ENCODE measurements around the gene RAB7A.

RAB7A gene

DNA sequence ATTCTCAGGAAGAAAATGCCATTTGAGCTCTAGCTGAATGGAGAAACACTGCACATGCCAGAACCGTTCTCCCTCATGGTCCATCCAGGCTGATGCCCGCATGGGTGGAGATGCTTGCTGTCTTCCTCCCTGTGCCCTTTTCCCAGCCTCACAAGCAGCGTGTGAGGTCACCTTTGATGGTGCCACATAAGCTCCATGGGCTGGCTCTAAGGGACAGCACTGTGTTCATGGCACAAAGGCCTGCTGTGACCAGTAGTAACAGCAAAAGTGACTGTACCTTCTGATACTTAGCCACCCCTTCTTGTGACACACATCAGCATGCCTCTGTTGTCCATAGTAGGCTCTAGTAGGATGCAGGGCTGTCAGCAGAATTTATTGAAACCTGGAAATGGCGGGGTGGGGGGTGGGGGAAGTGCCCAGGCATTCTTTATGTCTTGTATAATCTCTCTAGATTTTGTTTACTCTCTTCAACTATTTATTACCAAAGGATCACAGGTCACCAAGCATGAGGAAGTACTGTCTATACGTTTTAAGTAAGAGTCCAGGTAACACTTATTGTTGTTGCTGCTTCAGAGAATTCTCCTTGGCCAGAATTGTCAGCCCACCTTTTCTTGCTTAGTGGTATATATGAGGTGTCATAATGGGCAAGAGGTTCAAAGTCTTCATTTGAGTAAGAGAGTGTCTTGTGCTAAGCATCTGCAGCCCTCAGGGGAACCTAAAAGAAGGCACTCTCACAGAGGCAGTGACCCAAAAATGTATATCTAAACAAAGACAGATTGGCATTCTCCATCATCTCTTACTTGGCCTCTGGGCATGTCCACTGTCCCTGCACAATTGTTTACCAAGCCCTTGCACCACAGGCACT is 56.5 kb downstream of the RAB7A start:
- no peaks in the 10 kb centered on the region for H3K9me3 Mint-ChIP-seq
- no peaks in the 10 kb centered on the region for H3K36me3 Mint-ChIP-seq (ENCODE audit: low read depth)
- H3K27me3 Mint-ChIP-seq (ENCODE audit: low read depth), result no peaks in the 10 kb centered on the region
- no peak overlapping the region for H3K27ac Mint-ChIP-seq
- H3K4me3 Mint-ChIP-seq, result no peak overlapping the region
- H3K4me1 Mint-ChIP-seq (ENCODE audit: low read depth), result peaks cover 61% of the 10 kb centered on the region

DNA sequence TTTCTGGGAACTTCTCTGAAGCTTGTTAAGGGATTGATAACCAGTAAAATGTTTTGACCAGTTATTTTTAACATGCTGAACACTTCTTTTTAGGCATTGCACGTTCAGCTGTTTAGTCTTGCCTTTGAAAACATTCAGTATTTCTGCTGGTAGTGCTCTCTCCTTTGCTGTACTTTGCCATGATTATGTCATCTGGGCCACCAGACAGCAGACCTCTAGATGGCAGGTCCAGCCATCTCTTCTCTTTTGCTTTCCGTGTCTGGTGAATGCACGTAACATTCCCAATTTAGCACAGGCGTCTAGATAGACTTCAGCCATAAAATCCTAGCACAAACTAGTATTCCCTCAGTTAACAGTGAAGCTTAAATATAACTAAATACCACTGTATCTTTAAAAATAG is 57.8 kb downstream of the RAB7A start:
- Mint-ChIP-seq H3K27me3 (ENCODE audit: low read depth) (no peaks in the 10 kb centered on the region), H3K9me3 (no peaks in the 10 kb centered on the region), H3K4me1 (ENCODE audit: low read depth) (peaks cover 62% of the 10 kb centered on the region), H3K36me3 (ENCODE audit: low read depth) (no peaks in the 10 kb centered on the region), H3K4me3 (no peak overlapping the region), H3K27ac (no peak overlapping the region)

- Mint-ChIP-seq H3K27me3 (ENCODE audit: low read depth) (no peaks in the 10 kb centered on the region), H3K27ac (peak overlapping the region; percentile 1), H3K36me3 (ENCODE audit: low read depth) (no peaks in the 10 kb centered on the region), H3K4me3 (no peak overlapping the region), H3K4me1 (ENCODE audit: low read depth) (peaks cover 65% of the 10 kb centered on the region), H3K9me3 (no peaks in the 10 kb centered on the region)
These were observed 58.2 kb downstream of the RAB7A start for GRCh38 chr3:128784232-128784631.

DNA sequence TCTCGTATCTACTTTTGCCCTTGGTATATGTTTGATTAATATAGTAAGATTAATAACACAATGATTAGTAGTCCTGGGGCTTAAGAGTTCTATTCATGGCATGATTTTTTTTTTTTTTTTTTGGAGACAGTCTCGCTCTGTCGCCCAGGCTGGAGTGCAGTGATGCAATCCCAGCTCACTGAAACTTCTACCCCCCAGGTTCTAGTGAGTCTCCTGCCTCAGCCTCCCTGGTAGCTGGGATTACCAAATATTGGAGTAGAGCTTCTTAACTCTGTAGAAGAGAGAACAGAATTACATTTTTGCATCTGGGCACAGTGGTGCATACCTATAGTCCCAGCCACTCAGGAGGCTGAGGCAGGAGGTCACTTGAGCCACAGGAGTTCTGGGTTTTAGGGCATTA is 58.9 kb downstream of the RAB7A start:
- no peaks in the 10 kb centered on the region for H3K9me3 Mint-ChIP-seq
- H3K4me3 Mint-ChIP-seq, result no peak overlapping the region
- H3K36me3 Mint-ChIP-seq (ENCODE audit: low read depth), result no peaks in the 10 kb centered on the region
- H3K27me3 Mint-ChIP-seq (ENCODE audit: low read depth), result no peaks in the 10 kb centered on the region
- no peak overlapping the region for H3K27ac Mint-ChIP-seq
- peaks cover 65% of the 10 kb centered on the region for H3K4me1 Mint-ChIP-seq (ENCODE audit: low read depth)

GRCh38 chr3:128786434-128787020 is 60.5 kb downstream of the RAB7A start:
- H3K27me3 Mint-ChIP-seq (ENCODE audit: low read depth), result no peaks in the 10 kb centered on the region
- no peaks in the 10 kb centered on the region for H3K36me3 Mint-ChIP-seq (ENCODE audit: low read depth)
- no peaks in the 10 kb centered on the region for H3K9me3 Mint-ChIP-seq
- H3K4me1 Mint-ChIP-seq (ENCODE audit: low read depth), result peaks cover 64% of the 10 kb centered on the region
- H3K4me3 Mint-ChIP-seq, result no peak overlapping the region
- peak overlapping the region; percentile 36 for H3K27ac Mint-ChIP-seq

GRCh38 chr3:128787256-128788253 is 61.6 kb downstream of the RAB7A start:
- Mint-ChIP-seq H3K27ac (peak overlapping the region; percentile 97), H3K36me3 (ENCODE audit: low read depth) (no peaks in the 10 kb centered on the region), H3K27me3 (ENCODE audit: low read depth) (no peaks in the 10 kb centered on the region), H3K4me1 (ENCODE audit: low read depth) (peaks cover 64% of the 10 kb centered on the region), H3K9me3 (no peaks in the 10 kb centered on the region), H3K4me3 (peak overlapping the region; percentile 81)

DNA sequence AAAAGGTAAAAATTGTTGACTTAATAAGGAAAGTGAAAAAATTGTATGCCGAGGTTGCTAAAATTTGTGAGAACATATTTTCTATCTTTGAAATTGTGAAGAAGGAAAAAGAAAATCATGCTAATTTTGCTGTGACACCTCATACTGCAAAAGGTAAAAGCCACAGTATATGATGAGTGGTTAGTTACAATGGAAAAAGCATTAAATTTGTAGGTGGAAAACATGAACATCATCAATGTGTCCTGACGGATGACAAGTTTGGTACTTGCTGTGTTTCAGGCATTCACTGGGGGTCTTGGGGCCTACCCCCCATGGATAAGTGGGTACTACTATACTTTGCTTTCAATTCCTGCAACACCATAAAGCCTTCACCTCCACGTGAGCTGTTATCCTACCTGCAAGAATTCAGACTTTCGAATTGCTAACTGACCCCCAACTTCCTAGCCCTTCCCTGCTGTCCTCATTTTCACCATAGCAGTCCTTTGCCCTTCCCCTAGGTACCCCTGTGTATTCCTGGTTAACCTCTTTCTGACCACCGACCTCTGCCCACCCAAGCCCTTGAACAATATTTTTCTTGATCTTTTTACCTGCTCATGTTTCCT is 62.4 kb downstream of the RAB7A start:
- no peaks in the 10 kb centered on the region for H3K36me3 Mint-ChIP-seq (ENCODE audit: low read depth)
- H3K9me3 Mint-ChIP-seq, result no peaks in the 10 kb centered on the region
- no peaks in the 10 kb centered on the region for H3K27me3 Mint-ChIP-seq (ENCODE audit: low read depth)
- H3K4me1 Mint-ChIP-seq (ENCODE audit: low read depth), result peaks cover 62% of the 10 kb centered on the region
- peak overlapping the region; percentile 97 for H3K27ac Mint-ChIP-seq
- peak overlapping the region; percentile 81 for H3K4me3 Mint-ChIP-seq

DNA sequence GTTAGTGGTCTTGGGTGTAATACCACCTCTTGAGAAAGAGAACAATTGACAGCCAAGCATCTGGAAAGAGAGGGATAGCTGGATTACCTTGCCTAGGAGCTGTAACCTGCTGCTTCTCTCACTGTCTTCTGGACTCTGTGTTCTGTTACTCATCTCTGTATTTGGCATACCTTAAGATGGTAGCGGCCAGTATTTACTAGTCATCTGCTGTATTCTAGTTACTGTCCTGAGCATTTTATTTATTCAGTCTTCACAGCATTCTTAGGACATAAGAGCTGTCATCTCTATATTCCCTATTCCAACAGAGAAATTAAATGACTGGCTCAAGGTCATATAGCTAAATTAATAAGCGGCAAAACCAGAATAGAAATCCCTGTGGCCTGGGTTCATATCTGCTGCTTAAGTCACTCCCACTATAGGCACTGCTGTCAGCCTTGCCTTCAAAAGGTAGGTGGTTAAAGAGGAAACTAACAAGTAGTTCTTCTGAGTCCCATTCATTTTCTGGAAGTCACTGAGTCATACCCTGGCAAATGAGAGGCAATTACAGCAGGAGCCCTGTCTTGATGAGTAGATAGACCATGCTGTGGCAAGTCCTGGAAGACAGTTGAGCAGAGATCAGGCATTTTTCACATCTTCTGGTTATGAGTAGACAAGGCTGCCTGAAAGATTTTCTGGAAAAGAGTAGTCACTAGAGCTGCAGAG is 68.2 kb downstream of the RAB7A start:
- H3K27me3 Mint-ChIP-seq (ENCODE audit: low read depth), result no peaks in the 10 kb centered on the region
- H3K4me3 Mint-ChIP-seq, result peak overlapping the region; percentile 36
- H3K27ac Mint-ChIP-seq, result peak overlapping the region; percentile 84
- H3K9me3 Mint-ChIP-seq, result no peaks in the 10 kb centered on the region
- H3K4me1 Mint-ChIP-seq (ENCODE audit: low read depth), result peaks cover 57% of the 10 kb centered on the region
- peaks cover 27% of the 10 kb centered on the region for H3K36me3 Mint-ChIP-seq (ENCODE audit: low read depth)

DNA sequence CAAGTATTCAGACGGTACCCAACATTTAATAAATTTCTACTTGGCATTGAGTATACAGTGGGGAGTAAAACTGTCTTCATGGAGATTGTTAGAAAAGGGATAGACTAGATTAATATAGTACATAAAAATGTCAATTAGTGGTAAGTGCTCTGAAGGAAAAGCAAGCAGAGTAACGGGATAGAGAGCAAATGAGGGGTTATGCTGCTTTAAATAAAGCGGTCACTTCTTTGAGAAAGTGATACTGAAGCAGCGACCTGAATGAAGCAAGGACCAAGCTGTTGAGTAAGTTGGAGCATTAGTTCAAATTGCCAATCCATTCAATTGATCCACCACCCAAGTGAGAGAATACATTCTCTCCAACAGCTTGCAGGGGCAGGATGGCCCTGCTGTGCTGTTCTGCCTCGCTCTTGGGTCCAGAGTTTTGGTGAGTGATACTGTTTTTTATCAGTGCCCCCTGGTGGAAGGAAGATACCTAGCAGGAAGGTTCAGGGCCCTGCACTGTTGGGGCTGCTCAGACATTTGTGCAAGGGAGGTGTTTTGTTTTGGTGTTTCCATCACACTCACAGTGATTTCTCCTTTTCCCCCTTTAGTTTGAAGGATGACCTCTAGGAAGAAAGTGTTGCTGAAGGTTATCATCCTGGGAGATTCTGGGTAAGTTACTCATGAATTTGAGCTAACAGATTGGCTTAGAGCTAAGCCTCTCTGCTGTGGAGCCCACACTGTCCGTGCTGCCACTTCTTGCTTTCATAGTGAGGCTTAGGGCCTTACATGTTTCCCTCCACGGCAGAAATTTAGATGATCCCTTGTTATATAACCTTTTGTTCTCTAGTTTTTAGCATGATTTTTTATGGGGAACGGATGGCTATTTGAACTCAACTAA is 69.0 kb downstream of the RAB7A start:
- H3K27ac Mint-ChIP-seq, result peak overlapping the region; percentile 84
- no peaks in the 10 kb centered on the region for H3K9me3 Mint-ChIP-seq
- no peaks in the 10 kb centered on the region for H3K27me3 Mint-ChIP-seq (ENCODE audit: low read depth)
- peaks cover 34% of the 10 kb centered on the region for H3K36me3 Mint-ChIP-seq (ENCODE audit: low read depth)
- peaks cover 61% of the 10 kb centered on the region for H3K4me1 Mint-ChIP-seq (ENCODE audit: low read depth)
- H3K4me3 Mint-ChIP-seq, result peak overlapping the region; percentile 42

- no peaks in the 10 kb centered on the region for H3K27me3 Mint-ChIP-seq (ENCODE audit: low read depth)
- H3K36me3 Mint-ChIP-seq (ENCODE audit: low read depth), result peaks cover 52% of the 10 kb centered on the region
- no peaks in the 10 kb centered on the region for H3K9me3 Mint-ChIP-seq
- peak overlapping the region; percentile 79 for H3K4me3 Mint-ChIP-seq
- H3K4me1 Mint-ChIP-seq (ENCODE audit: low read depth), result peaks cover 72% of the 10 kb centered on the region
- H3K27ac Mint-ChIP-seq, result peak overlapping the region; percentile 89
These were observed 73.7 kb downstream of the RAB7A start for GRCh38 chr3:128799653-128800052.

GRCh38 chr3:128800241-128801187 is 74.5 kb downstream of the RAB7A start:
- H3K9me3 Mint-ChIP-seq, result no peaks in the 10 kb centered on the region
- peak overlapping the region; percentile 89 for H3K27ac Mint-ChIP-seq
- H3K4me3 Mint-ChIP-seq, result peak overlapping the region; percentile 79
- peaks cover 72% of the 10 kb centered on the region for H3K4me1 Mint-ChIP-seq (ENCODE audit: low read depth)
- no peaks in the 10 kb centered on the region for H3K27me3 Mint-ChIP-seq (ENCODE audit: low read depth)
- H3K36me3 Mint-ChIP-seq (ENCODE audit: low read depth), result peaks cover 51% of the 10 kb centered on the region

GRCh38 chr3:128801779-128802380 is 75.9 kb downstream of the RAB7A start:
- peaks cover 58% of the 10 kb centered on the region for H3K36me3 Mint-ChIP-seq (ENCODE audit: low read depth)
- H3K4me1 Mint-ChIP-seq (ENCODE audit: low read depth), result peaks cover 80% of the 10 kb centered on the region
- H3K4me3 Mint-ChIP-seq, result peak overlapping the region; percentile 55
- peak overlapping the region; percentile 78 for H3K27ac Mint-ChIP-seq
- H3K27me3 Mint-ChIP-seq (ENCODE audit: low read depth), result no peaks in the 10 kb centered on the region
- H3K9me3 Mint-ChIP-seq, result no peaks in the 10 kb centered on the region

Measured in T-helper 1 cell treated with Interleukin-12 subunit alpha and Interleukin-12 subunit beta and Interleukin-4 antibody, amounts not matched to agents 30 μg/mL and 1 μg/mL, for 36 hours (primary cell).